Neutrophil (primary cell): Measurements from ENCODE around the gene SLC27A4.

ENCODE experiments used
- H3K27ac ChIP-seq: fragments of 200-600 bp; sonication (generic); 2 replicates; pipeline ENCODE4 v1.5.1; 2016; ENCODE audit warnings: mild to moderate bottlenecking, moderate library complexity
- H3K27me3 ChIP-seq: fragments of 200-600 bp; sonication (generic); 2 replicates; pipeline ENCODE4 v1.6.0; 2016; ENCODE audit warnings: mild to moderate bottlenecking
- H3K36me3 ChIP-seq: fragments of 200-600 bp; sonication (generic); 2 replicates; pipeline ENCODE4 v1.5.1; 2017
- H3K4me1 ChIP-seq, 2 experiments: fragments of 200-600 bp in 1 of 2; sonication (generic) in 1 of 2; 1 replicate in 1 of 2; 2 replicates in 1 of 2; pipeline versions ENCODE4 v1.5.1 to v1.6.1; 2013 to 2016; ENCODE audit warnings: low read depth in 1 of 2, low read length in 1 of 2, mild to moderate bottlenecking in 1 of 2, moderate library complexity in 1 of 2; ENCODE audit not compliant: control insufficient read depth in 1 of 2, insufficient read depth in 1 of 2
- H3K4me3 ChIP-seq, 2 experiments: fragments of 200-600 bp in 1 of 2; sonication (generic) in 1 of 2; 1 replicate in 1 of 2; 2 replicates in 1 of 2; pipeline ENCODE4 v1.5.1; 2013 to 2016; ENCODE audit warnings: low read depth in 1 of 2, low read length in 1 of 2, mild to moderate bottlenecking in 1 of 2, moderate library complexity in 1 of 2
- H3K9me3 ChIP-seq: fragments of 200-600 bp; sonication (generic); 2 replicates; pipeline ENCODE4 v1.5.1; 2016
- CTCF ChIP-seq: fragments of 200-600 bp; sonication (generic); IDR thresholded peaks from 2 replicates; pipeline ENCODE4 v1.5.1; 2016; ENCODE audit warnings: antibody characterized with exemption

SLC27A4 gene

GRCh38 chr9:128409978-128410377, 69.7 kb downstream of the SLC27A4 start:
- H3K27me3 ChIP-seq, result peaks cover 94% of the 10 kb centered on the region
- no peaks in the 10 kb centered on the region for H3K36me3 ChIP-seq
- no peaks in the 10 kb centered on the region for H3K9me3 ChIP-seq
- no peaks in the 10 kb centered on the region for H3K4me1 ChIP-seq
- TF ChIP-seq CTCF, result no peak
- no peak overlapping the region for H3K4me3 ChIP-seq
- no peak overlapping the region for H3K27ac ChIP-seq
